Activated T-cell treated with anti-CD3 and anti-CD28 coated beads for 24 hours (primary cell): Measurements from ENCODE around the gene PRRX2.

ENCODE experiments used
- DNase-seq: peaks from one replicate; pipeline ENCODE4 v3.0.0-alpha.2; 2020; ENCODE audit warnings: low read depth

The PRRX2 gene

GRCh38 chr9:129681924-129682323 is 16.5 kb downstream of the PRRX2 start:
- DNase-seq, result no peak

DNA sequence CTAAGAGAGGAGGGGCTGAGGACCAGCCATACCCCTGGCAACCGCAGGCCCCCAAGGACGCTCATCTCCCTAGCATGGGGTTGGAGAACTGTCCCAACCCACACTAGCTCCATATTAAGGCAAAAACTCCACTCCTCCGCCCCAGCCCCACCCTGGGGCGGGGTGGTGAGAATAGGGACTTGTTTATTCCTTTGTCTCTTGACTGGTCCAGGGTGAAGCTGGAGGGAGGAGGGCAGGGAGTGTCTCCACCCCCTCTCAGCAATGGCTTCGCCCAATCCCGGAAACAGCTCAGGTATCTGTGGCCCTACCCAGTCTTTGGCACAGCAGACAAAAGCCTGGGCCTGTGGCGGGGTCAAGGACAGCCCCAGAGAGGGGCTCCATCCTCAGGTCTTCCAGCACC is 16.9 kb downstream of the PRRX2 start:
- no peak for DNase-seq

- no peak for DNase-seq
Observed at GRCh38 chr9:129685220-129685932, 19.9 kb downstream of the PRRX2 start.

DNA sequence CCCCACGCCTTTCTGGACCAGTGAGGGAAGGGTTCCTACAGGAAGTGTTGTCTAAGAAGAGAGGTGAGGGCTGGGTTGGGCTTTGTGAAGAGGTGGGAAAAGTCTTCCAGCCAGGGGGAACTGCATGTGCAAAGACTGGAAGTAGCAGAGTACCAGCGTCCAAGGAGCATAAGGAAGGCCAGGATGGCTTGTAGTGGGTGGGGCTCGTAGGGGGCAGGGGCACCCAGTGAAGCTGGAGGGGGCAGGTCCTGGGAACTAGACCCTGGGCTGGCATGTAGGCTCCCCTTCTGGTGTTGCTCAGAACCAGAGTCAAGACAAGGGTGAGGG is 20.4 kb downstream of the PRRX2 start:
- no peak for DNase-seq

DNA sequence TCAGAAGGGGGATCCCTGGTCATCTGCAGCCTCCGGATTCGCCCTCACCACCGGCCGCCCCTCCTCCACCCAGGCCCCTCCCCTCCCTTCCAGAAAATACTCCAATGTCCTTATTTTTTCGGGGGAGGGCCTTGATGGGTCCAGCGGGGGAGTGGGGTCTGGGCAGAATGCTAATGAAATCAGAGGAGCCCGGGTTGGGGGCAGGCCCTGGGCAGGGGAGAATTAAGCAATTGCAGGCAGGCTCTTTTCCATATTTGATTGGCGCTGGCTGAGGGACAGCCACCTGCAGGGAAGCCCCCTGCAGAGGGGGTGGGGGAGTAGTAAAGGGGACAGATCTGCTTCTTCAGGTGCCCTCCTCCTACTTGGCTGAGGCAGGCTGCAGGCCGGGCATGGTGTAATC is 21.3 kb downstream of the PRRX2 start:
- DNase-seq, result no peak

DNA sequence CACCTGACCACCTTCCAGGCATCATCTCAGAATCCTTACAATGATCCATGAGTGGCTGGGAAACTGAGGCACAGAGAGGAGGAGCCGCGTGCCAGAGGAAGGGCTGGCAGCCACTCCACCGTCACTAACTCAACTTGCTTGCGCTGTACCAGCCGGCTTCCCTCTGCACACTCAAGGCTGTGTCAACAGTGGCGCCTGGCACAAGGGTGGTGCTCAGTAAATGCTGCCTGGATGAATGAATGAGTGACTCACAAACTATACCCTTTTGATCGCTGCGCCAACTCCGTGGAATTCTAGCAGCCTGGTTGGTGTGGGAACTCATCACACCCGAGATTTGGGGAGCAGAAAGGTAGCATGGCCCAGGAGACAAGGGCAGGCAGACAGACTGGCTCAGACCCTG is 21.9 kb downstream of the PRRX2 start:
- DNase-seq, result no peak

GRCh38 chr9:129688285-129689043 is 23.0 kb downstream of the PRRX2 start:
- no peak for DNase-seq

DNA sequence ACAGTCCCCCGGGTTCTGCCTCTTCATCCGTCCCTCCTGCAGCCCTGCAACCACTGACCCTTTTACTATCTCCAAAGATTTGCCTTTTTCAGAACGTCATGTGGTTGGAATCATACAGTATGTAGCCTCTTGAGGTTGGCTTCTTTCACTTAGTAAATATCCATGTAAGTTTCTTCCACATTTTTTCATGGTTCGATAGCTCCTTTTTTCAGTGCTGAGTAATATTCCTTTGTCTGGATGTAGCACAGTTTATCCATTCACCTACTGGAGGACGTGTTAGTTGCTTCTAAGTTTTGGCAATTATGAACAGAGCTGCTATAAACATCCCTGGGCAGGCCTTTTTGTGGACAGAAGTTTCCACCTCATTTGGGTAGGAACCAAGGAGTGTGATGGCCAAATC is 27.1 kb downstream of the PRRX2 start:
- DNase-seq, result no peak

- DNase-seq, result no peak
Observed at GRCh38 chr9:129693741-129694140, 28.3 kb downstream of the PRRX2 start.

DNA sequence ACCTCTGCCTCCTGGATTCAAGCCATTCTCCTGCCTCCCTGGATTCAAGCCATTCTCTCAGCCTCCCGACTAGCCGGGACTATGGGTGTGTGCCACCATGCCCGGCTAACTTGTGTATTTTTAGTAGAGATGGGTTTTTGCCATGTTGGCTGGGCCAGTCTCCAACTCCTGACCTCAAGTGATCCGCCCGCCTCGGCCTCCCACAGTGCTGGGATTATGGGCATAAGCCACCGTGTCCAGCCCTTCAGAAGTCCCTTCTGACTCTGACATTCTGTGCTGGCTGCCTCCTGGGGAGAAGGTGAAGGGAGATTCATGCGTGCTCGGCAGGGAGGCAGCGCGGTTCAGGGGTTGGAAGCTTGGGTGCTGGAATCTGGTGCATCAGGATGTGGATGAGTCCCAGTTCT is 28.8 kb downstream of the PRRX2 start:
- DNase-seq, result no peak

DNA sequence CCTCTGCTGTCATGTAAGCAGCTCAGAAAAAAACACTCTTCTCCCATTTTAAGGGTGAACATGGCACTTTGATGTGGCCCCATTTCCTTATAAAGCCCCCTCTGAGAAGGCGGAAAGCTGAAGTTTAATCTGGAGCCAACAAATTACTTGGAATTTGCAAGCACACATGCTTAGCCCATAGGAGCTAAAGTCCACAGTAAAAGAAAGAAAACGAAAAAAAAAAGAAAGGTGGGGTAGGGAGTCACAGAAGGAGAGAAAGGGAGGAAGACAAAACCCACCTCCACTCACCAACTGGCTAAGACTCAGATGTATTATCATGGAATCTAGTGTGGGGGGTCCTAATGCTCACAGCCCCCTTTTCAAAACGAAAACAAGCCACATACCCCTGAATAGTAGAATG is 30.4 kb downstream of the PRRX2 start:
- no peak for DNase-seq

GRCh38 chr9:129696944-129697655 is 31.7 kb downstream of the PRRX2 start:
- no peak for DNase-seq

GRCh38 chr9:129697656-129698253 is 32.3 kb downstream of the PRRX2 start:
- peak; percentile 51 for DNase-seq

- DNase-seq, result no peak
Observed at GRCh38 chr9:129698254-129698757, 32.9 kb downstream of the PRRX2 start.

- DNase-seq, result no peak
Observed at GRCh38 chr9:129701054-129701453, 35.6 kb downstream of the PRRX2 start.

GRCh38 chr9:129701549-129701948 is 36.1 kb downstream of the PRRX2 start:
- no peak for DNase-seq

DNA sequence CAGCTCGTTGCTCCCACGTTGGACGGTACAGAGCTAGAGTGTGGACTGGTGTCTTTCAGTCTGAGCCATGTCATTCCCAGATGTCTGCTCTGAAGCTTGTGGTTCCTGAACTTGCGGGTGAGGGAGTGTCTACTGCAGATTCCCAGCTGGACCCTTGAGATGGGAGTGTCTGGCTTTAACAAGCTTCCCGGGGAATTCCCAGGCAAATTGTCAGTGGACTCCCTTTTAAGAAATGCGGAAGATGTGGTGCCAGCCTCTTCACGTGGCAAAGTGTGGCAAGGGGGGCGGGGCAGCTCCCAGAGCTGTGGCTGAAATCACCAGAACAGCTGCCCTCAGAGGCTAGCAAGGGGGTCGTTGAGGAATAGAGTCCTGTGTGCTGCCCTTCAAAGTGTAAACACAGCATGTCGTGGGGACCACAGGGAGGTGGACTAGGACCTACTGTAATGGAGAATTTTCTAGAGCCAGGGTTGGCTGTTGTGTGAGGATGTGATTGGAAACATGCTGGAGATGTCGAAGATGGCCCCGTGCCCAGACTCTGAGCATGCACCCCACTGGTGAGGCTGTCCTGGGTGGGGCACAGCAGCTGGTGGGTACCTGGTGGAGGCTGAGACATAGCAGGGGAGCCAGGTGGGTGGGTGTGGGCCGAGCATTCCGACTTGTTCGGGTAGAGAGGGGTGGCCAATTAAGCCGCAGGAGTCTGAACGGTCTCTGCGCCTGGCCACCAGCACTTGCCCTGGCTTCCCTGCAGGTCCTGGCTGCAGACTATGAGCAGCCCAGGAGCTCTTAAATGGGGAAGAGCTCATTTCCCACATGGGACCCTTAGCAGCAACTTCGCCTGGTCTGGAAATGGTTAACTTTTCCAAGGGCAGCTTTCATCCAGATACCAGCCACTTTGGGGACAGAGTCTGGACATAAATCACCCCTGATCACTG is 37.4 kb downstream of the PRRX2 start:
- no peak for DNase-seq

GRCh38 chr9:129703667-129704355 is 38.4 kb downstream of the PRRX2 start:
- DNase-seq, result no peak

- no peak for DNase-seq
Observed at GRCh38 chr9:129704807-129705206, 39.4 kb downstream of the PRRX2 start.

DNA sequence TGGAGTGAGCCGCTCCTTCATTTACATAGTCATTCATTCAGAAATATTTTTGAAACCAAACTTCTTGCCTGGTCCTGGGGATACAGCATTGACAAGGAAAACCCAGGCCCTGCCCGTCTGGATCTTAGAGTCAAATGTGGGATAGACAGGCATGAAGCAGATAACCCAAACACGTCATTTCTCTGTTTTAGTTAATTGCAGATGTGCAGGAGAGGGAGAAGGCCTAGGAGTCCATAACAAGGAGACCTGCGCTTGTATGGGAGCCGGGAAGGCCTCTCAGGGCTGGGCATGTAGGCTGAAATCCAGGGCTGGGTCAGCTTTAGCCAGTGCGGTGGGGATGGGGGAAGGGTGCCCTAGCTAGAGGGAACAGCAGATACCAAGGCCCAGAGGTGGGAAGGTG is 43.3 kb downstream of the PRRX2 start:
- no peak for DNase-seq
